Hepatocyte (in vitro differentiated cells): ENCODE data around the gene DUSP11.

Source experiments
- CTCF ChIP-seq: fragments of 200-600 bp; sonication (generic); IDR thresholded peaks from 2 replicates; pipeline ENCODE4 v1.5.1; 2016; ENCODE audit warnings: antibody characterized with exemption, mild to moderate bottlenecking; ENCODE audit not compliant: poor library complexity
- EZH2 ChIP-seq: fragments of 200-600 bp; sonication (generic); IDR thresholded peaks from 2 replicates; pipeline ENCODE4 v1.6.1; 2016; ENCODE audit warnings: antibody characterized with exemption, mild to moderate bottlenecking, borderline replicate concordance

- TF ChIP-seq CTCF (no peak), EZH2 (no peak)
Measured at GRCh38 chr2:73728043-73728442, 51.9 kb downstream of the DUSP11 start.
